A549 (cell line): ENCODE results near the gene NOL9.

Experiments
- CEBPB ChIP-seq, 2 experiments: fragments of >200 bp in 1 of 2; sonication (Bioruptor Twin) in 1 of 2; formaldehyde crosslinking in 1 of 2; IDR thresholded peaks; 2 replicates each; pipeline ENCODE4 v1.6.1; 2012 to 2016
- CHD4 ChIP-seq: fragments of 200-600 bp; sonication (generic); IDR thresholded peaks from 2 replicates; pipeline ENCODE4 v1.6.1; 2016; ENCODE audit warnings: antibody characterized with exemption, mild to moderate bottlenecking, borderline replicate concordance
- E2F6 ChIP-seq: IDR thresholded peaks from 2 replicates; pipeline ENCODE4 v1.6.1; 2012; ENCODE audit warnings: low read depth, borderline replicate concordance
- EHMT2 ChIP-seq: fragments of 200-600 bp; sonication (generic); IDR thresholded peaks from 2 replicates; pipeline ENCODE4 v1.6.1; 2016; ENCODE audit warnings: antibody characterized with exemption, low read depth, mild to moderate bottlenecking, moderate library complexity
- EP300 ChIP-seq, 2 experiments: fragments of >200 bp; sonication (Bioruptor Twin); formaldehyde crosslinking; IDR thresholded peaks; 2 replicates in 1 of 2; 3 replicates in 1 of 2; pipeline ENCODE4 v1.6.1; 2016 to 2017
- JUNB ChIP-seq: fragments of >200 bp; sonication (Bioruptor Twin); formaldehyde crosslinking; IDR thresholded peaks from 2 replicates; pipeline ENCODE4 v1.6.1; 2016
- MAZ ChIP-seq: fragments of 150-350 bp; IDR thresholded peaks from 2 replicates; pipeline ENCODE4 v1.6.1; 2014; ENCODE audit warnings: antibody characterized with exemption, low read depth, low read length, borderline replicate concordance
- NFE2L2 ChIP-seq: fragments of 150-350 bp; conservative IDR thresholded peaks from 2 replicates; pipeline ENCODE4 v1.6.1; 2014; ENCODE audit warnings: low read length
- POLR2A ChIP-seq: IDR thresholded peaks from 2 replicates; pipeline ENCODE4 v1.6.1; 2012; ENCODE audit warnings: mild to moderate bottlenecking, low read length
- POLR2AphosphoS2 ChIP-seq: conservative IDR thresholded peaks from 2 replicates; pipeline ENCODE4 v1.6.1; 2012; ENCODE audit warnings: low read length, improper control_type of control experiment, inconsistent platforms
- REST ChIP-seq: fragments of 200-600 bp; sonication (generic); IDR thresholded peaks from 2 replicates; pipeline ENCODE4 v1.6.1; 2016; ENCODE audit warnings: antibody characterized with exemption, mild to moderate bottlenecking, moderate library complexity

GRCh38 chr1:6554031-6554906 lies at the start of gene NOL9:
- no peak for TF ChIP-seq CHD4
- TF ChIP-seq EP300 (IDR thresholded peaks at IDR 0.05) = no peak
- TF ChIP-seq EHMT2 = no peak
- TF ChIP-seq REST = peak; percentile 100
- peak; percentile 69 for TF ChIP-seq POLR2A
- no peak for TF ChIP-seq POLR2AphosphoS2
- TF ChIP-seq E2F6 = no peak
- TF ChIP-seq MAZ = 0 out of 2 replicates have a peak, but pooled peaks have one; percentile 16
- no peak for TF ChIP-seq CEBPB (IDR thresholded peaks at IDR 0.05)
- TF ChIP-seq NFE2L2 = no peak
- no peak for TF ChIP-seq JUNB
